AG09319 (cell line): ENCODE measurements around the gene SLC25A39.
"Not testable (repeated sequence)": the region's sequence is repeated elsewhere in the genome, so short reads cannot be mapped to it uniquely, and the experiment has no call there.

Experiments
- DNase-seq: peaks from one replicate; pipeline ENCODE4 v3.0.0-alpha.2; 2010; ENCODE audit warnings: low read depth; ENCODE audit errors: extremely low read depth
- CTCF ChIP-seq: IDR thresholded peaks from 2 replicates; pipeline ENCODE4 v1.5.1; 2011; ENCODE audit warnings: low read depth, mild to moderate bottlenecking, inconsistent platforms, low read length, moderate library complexity

SLC25A39 gene

GRCh38 chr17:44338702-44339101 is 14.1 kb upstream of the SLC25A39 start:
- no peak for TF ChIP-seq CTCF
- DNase-seq, result no peak

- TF ChIP-seq CTCF, result no peak
- DNase-seq, result no peak
Observed at GRCh38 chr17:44335968-44336367, 11.3 kb upstream of the SLC25A39 start.

GRCh38 chr17:44335564-44335963 is 10.9 kb upstream of the SLC25A39 start:
- no peak for TF ChIP-seq CTCF
- no peak for DNase-seq

GRCh38 chr17:44334727-44335126 is 10.1 kb upstream of the SLC25A39 start:
- no peak for TF ChIP-seq CTCF
- DNase-seq, result no peak

GRCh38 chr17:44334315-44334714 is 9.7 kb upstream of the SLC25A39 start:
- no peak for DNase-seq
- TF ChIP-seq CTCF, result no peak

- no peak for DNase-seq
- TF ChIP-seq CTCF, result no peak
Observed at GRCh38 chr17:44333371-44333770, 8.7 kb upstream of the SLC25A39 start.

GRCh38 chr17:44331249-44331760 is 6.7 kb upstream of the SLC25A39 start:
- TF ChIP-seq CTCF, result peak; percentile 67
- DNase-seq, result no peak

GRCh38 chr17:44330263-44330662 is 5.6 kb upstream of the SLC25A39 start:
- DNase-seq, result not testable (repeated sequence)

GRCh38 chr17:44329516-44329915 is 4.9 kb upstream of the SLC25A39 start:
- DNase-seq, result not testable (repeated sequence)
